Measurements from ENCODE around the gene CDH13. TPM values are rescaled to one million over a fixed set of nuclear protein-coding genes. Genes with fewer than 3 reads are reported as not detected.

Gene CDH13
- total and polyA plus RNA-seq, 9 of the 15 experiments (the other 6 are each of a cell fraction or from before 2014, with no cell fraction given) = 0.03 TPM; not detected in 8

- 0% methylated on average over 2 of the region's 2 CpGs for WGBS (ENCODE audit: insufficient coverage, low coverage, missing lambda C conversion rate)
- no peak for FAIRE-seq
- CTCF ChIA-PET (ENCODE audit: low intra/inter-chr PET ratio) = no interaction called here
- TF ChIP-seq POU5F1 (IDR thresholded peaks at IDR 0.05; ENCODE audit: borderline replicate concordance, low read depth, low read length, partially characterized antibody) (no peak), MBD2 (IDR thresholded peaks at IDR 0.05; ENCODE audit: borderline replicate concordance, low read depth) (no peak), ZNF57 (CRISPR knock-in tag; IDR thresholded peaks at IDR 0.05) (no peak), LCOR (CRISPR knock-in tag; IDR thresholded peaks at IDR 0.05) (no peak), FOXK2 (conservative IDR thresholded peaks at IDR 0.05 in 1 of 2, IDR thresholded peaks at IDR 0.05 in 1 of 2; ENCODE audit: low read depth in 2 of 2) (no peak), ZNF589 (CRISPR knock-in tag; IDR thresholded peaks at IDR 0.05; ENCODE audit: low read depth) (no peak), ZNF232 (CRISPR knock-in tag; IDR thresholded peaks at IDR 0.05) (no peak), SFPQ (IDR thresholded peaks at IDR 0.05; ENCODE audit: low read depth, low read length) (no peak)
- TF ChIP-seq, protein P1, sequence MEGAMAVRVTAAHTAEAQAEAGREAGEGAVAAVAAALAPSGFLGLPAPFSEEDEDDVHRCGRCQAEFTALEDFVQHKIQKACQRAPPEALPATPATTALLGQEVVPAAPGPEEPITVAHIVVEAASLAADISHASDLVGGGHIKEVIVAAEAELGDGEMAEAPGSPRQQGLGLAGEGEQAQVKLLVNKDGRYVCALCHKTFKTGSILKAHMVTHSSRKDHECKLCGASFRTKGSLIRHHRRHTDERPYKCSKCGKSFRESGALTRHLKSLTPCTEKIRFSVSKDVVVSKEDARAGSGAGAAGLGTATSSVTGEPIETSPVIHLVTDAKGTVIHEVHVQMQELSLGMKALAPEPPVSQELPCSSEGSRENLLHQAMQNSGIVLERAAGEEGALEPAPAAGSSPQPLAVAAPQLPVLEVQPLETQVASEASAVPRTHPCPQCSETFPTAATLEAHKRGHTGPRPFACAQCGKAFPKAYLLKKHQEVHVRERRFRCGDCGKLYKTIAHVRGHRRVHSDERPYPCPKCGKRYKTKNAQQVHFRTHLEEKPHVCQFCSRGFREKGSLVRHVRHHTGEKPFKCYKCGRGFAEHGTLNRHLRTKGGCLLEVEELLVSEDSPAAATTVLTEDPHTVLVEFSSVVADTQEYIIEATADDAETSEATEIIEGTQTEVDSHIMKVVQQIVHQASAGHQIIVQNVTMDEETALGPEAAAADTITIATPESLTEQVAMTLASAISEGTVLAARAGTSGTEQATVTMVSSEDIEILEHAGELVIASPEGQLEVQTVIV (CRISPR knock-in tag; IDR thresholded peaks at IDR 0.05; ENCODE audit: borderline replicate concordance) = no peak
These were observed 28.0 kb upstream of the CDH13 start for GRCh38 chr16:82598771-82599170.

More at GRCh38 chr16:82598771-82599170, 28.0 kb upstream of the CDH13 start:
- no peaks in the 10 kb centered on the region for H3K9me1 ChIP-seq (ENCODE audit: control insufficient read depth, insufficient read depth, low read length)
- intact Hi-C loops (cut with micrococcal nuclease) = no loop called here
- H3K9me3 ChIP-seq (replicated peaks; ENCODE audit: control insufficient read depth, insufficient read depth, low read depth, low read length) = no peaks in the 10 kb centered on the region
- in situ Hi-C loops (cut with MboI) = no loop called here
- H3K4me1 ChIP-seq (replicated peaks in 1 of 2; ENCODE audit: control insufficient read depth in 2 of 2, insufficient read depth in 2 of 2, low read length in 2 of 2) = no peaks in the 10 kb centered on the region
- no peaks in the 10 kb centered on the region for H3K79me2 ChIP-seq (ENCODE audit: control insufficient read depth, insufficient read depth, low read length)
- POLR2A ChIA-PET = no interaction called here
- H4K20me1 ChIP-seq (replicated peaks; ENCODE audit: control insufficient read depth, insufficient read depth, low read length) = no peaks in the 10 kb centered on the region
- no peak overlapping the region for H3K4me3 ChIP-seq
- H3K27me3 ChIP-seq (ENCODE audit: control insufficient read depth in 2 of 2, insufficient read depth in 2 of 2, low read length in 2 of 2) = no peaks in the 10 kb centered on the region
- DNase-seq (ENCODE audit: extremely low read depth in 1 of 4, low spot score in 3 of 4) = no peak
- H2AFZ ChIP-seq (ENCODE audit: low read depth, low read length) = no peak overlapping the region
- no TSS peak for BruUV-seq (replicated peaks)
- H3K36me3 ChIP-seq (ENCODE audit: control insufficient read depth, insufficient read depth, low read length) = no peaks in the 10 kb centered on the region
- no peak overlapping the region for H3K27ac ChIP-seq (ENCODE audit: extremely low read depth, low read depth, low read length)
- no peak overlapping the region for H3K9ac ChIP-seq (ENCODE audit: insufficient read depth in 1 of 2, low read depth in 2 of 2, low read length in 2 of 2)
- ATAC-seq = no peak
- no peak overlapping the region for H3K4me2 ChIP-seq (ENCODE audit: insufficient read depth, low read length)

Measured in K562 (cell line).